OCI-LY3 (cell line): ENCODE data around the gene IL22.

Experiments
- H2AFZ ChIP-seq: fragments of 200-600, 300-600 bp; shearing (Covaris generic); 2 replicates; pipeline ENCODE4 v1.6.0; 2014; ENCODE audit warnings: antibody characterized with exemption, low read depth, low read length
- H3K27ac ChIP-seq: fragments of 200-600, 300-600 bp; sonication (generic); 2 replicates; pipeline ENCODE4 v1.5.1; 2014; ENCODE audit warnings: mild to moderate bottlenecking, low read length, moderate library complexity, mixed read lengths
- H3K27me3 ChIP-seq: fragments of 200-600, 300-600 bp; sonication (generic); 2 replicates; pipeline ENCODE4 v1.6.1; 2014; ENCODE audit warnings: low read depth, low read length, mixed read lengths
- H3K36me3 ChIP-seq: fragments of 200-600, 300-600 bp; sonication (generic); replicated peaks from 2 replicates; pipeline ENCODE3; 2014; ENCODE audit warnings: low read depth, low read length, mixed read lengths
- H3K4me1 ChIP-seq: fragments of 300-600, 200-600 bp; sonication (generic); 2 replicates; pipeline ENCODE4 v1.6.1; 2014; ENCODE audit warnings: low read length, mixed read lengths
- H3K4me2 ChIP-seq: fragments of 200-600, 300-600 bp; sonication (generic); 2 replicates; pipeline ENCODE4 v1.6.1; 2014; ENCODE audit warnings: low read length, mixed read lengths
- H3K4me3 ChIP-seq: fragments of 300-600, 200-600 bp; sonication (generic); 2 replicates; pipeline ENCODE4 v1.5.1; 2014; ENCODE audit warnings: antibody characterized with exemption, mild to moderate bottlenecking, low read length, moderate library complexity
- H3K79me2 ChIP-seq: fragments of 300-600, 200-600 bp; shearing (Covaris generic); 2 replicates; pipeline ENCODE4 v1.6.1; 2014; ENCODE audit warnings: mild to moderate bottlenecking, low read length, mixed read lengths
- H3K9ac ChIP-seq: fragments of 300-600, 200-600 bp; shearing (Covaris generic); 2 replicates; pipeline ENCODE4 v1.6.0; 2014; ENCODE audit warnings: mild to moderate bottlenecking, low read length, moderate library complexity
- H3K9me3 ChIP-seq: fragments of 200-600, 300-600 bp; shearing (Covaris generic); 2 replicates; pipeline ENCODE4 v1.6.1; 2014; ENCODE audit warnings: low read length, mixed read lengths; ENCODE audit not compliant: insufficient read depth
- H4K20me1 ChIP-seq: fragments of 200-600, 300-600 bp; sonication (generic); 2 replicates; pipeline ENCODE4 v1.6.1; 2016; ENCODE audit warnings: low read length, mixed read lengths; ENCODE audit not compliant: insufficient read depth
- EZH2phosphoT487 ChIP-seq: fragments of 200-600 bp; shearing (Covaris generic); IDR thresholded peaks from 2 replicates; pipeline ENCODE4 v1.6.1; 2018; ENCODE audit warnings: antibody characterized with exemption, mixed run types, low read depth
- TF ChIP-seq, protein P1 (sequence below): fragments of 200-600, 300-600 bp; sonication (generic); IDR thresholded peaks from 2 replicates; pipeline ENCODE4 v1.5.1; 2014; ENCODE audit warnings: antibody characterized with exemption, low read length, low read depth

Gene IL22

DNA sequence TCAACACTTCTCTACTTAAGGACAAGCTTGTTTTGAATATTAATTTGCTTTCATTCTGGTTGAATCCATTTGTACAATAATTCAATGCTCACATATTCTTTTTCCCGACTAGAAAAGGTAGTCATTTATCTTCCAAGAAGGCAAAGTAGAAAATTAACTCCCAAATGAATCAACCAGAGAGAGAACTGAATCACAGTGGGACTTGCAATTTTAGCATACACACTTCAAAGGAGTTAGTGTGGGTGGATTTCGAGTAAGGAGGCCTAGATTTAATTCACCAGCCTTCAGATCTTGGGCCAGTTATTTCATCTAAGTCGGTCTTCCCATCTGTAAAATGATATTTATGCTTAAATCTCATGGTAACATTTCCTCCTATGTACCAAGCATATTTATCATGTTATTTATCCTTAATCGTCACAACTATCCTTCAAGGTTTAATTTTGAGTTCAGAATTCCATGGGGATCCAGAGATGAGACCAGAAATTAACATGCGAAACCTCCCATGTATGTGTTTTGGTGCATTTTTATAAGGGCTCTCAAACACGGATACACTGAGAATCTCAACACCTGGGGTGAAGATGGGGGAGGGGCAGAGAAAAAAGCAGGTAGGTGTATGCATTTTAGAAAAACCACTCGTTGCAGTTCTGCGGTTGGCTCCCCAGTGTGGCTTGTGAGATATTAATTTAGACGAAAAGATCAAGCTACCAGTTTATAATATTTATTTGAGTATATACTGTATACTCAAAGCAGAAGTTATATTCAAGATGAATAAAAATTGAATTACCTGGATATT lies 38.9 kb upstream of the IL22 start:
- Histone ChIP-seq H3K79me2 (no peaks in the 10 kb centered on the region), H3K27me3 (no peaks in the 10 kb centered on the region), H2AFZ (no peak overlapping the region), H3K9ac (no peak overlapping the region), H3K27ac (no peak overlapping the region), H3K4me3 (no peak overlapping the region), H4K20me1 (no peaks in the 10 kb centered on the region), H3K9me3 (no peaks in the 10 kb centered on the region), H3K36me3 (no peaks in the 10 kb centered on the region), H3K4me2 (no peak overlapping the region), H3K4me1 (peaks cover 13% of the 10 kb centered on the region)
- no peak for TF ChIP-seq EZH2phosphoT487
- TF ChIP-seq, protein P1, sequence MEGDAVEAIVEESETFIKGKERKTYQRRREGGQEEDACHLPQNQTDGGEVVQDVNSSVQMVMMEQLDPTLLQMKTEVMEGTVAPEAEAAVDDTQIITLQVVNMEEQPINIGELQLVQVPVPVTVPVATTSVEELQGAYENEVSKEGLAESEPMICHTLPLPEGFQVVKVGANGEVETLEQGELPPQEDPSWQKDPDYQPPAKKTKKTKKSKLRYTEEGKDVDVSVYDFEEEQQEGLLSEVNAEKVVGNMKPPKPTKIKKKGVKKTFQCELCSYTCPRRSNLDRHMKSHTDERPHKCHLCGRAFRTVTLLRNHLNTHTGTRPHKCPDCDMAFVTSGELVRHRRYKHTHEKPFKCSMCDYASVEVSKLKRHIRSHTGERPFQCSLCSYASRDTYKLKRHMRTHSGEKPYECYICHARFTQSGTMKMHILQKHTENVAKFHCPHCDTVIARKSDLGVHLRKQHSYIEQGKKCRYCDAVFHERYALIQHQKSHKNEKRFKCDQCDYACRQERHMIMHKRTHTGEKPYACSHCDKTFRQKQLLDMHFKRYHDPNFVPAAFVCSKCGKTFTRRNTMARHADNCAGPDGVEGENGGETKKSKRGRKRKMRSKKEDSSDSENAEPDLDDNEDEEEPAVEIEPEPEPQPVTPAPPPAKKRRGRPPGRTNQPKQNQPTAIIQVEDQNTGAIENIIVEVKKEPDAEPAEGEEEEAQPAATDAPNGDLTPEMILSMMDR, result no peak

DNA sequence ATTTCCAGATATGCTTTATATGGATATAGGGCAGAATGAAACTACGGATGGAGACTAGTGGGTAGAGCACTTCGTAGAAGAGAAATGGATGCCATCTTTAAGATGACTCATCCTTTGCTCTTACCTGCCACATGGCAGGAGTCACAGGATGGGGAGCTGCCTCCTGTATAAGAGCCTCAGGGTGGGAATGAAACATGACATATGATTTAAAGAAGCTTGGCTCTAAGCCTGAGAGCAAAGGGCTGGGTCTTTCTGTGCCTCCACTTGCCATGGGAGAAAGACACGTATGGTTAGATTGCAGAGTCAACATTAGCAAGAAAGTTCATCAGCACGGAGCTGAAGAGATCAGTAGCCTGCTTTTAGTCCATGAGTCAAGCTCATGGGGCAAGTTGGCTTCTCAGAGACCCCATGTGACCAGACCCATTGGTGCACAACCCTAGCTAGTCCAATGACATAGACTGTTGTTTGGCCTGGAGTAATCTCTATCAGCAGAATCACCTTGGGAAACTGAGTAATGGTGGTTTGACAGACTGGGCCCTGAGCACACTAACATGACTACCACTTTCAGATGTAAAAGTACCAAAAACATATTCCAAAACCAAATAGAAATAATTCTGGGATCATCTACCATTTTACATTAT lies 38.1 kb upstream of the IL22 start:
- TF ChIP-seq EZH2phosphoT487, result no peak
- TF ChIP-seq, protein P1, result no peak
- Histone ChIP-seq H3K27ac (no peak overlapping the region), H2AFZ (no peak overlapping the region), H3K9me3 (no peaks in the 10 kb centered on the region), H3K79me2 (no peaks in the 10 kb centered on the region), H3K4me2 (no peak overlapping the region), H3K4me1 (peaks cover 13% of the 10 kb centered on the region), H3K27me3 (no peaks in the 10 kb centered on the region), H3K4me3 (no peak overlapping the region), H3K9ac (no peak overlapping the region), H3K36me3 (no peaks in the 10 kb centered on the region), H4K20me1 (no peaks in the 10 kb centered on the region)

DNA sequence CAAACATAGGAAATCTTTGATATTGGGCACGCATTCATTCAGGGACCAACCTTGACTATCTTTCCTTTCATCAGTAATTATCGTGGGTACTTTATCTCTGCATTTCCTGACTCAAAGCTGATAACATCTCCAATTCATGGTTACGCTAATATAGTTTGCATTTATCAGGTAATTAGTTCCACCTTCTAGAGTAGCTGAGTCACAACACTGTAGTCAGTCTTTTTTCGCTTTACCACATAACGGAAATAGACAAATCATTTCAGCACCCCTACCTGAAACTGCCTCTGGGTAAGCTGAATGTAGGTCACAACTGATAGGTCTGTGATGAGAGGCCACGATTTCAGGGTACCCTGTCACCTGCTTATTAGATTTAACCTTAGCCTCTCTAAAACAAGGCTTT lies 36.7 kb upstream of the IL22 start:
- H2AFZ ChIP-seq, result no peak overlapping the region
- no peaks in the 10 kb centered on the region for H3K36me3 ChIP-seq
- no peaks in the 10 kb centered on the region for H3K79me2 ChIP-seq
- H3K4me1 ChIP-seq, result peaks cover 13% of the 10 kb centered on the region
- peak overlapping the region; percentile 10 for H3K4me3 ChIP-seq
- H4K20me1 ChIP-seq, result no peaks in the 10 kb centered on the region
- no peaks in the 10 kb centered on the region for H3K9me3 ChIP-seq
- no peak for TF ChIP-seq EZH2phosphoT487
- TF ChIP-seq, protein P1, result no peak
- H3K27me3 ChIP-seq, result peaks cover 2% of the 10 kb centered on the region
- H3K4me2 ChIP-seq, result peak overlapping the region; percentile 60
- H3K27ac ChIP-seq, result no peak overlapping the region
- no peak overlapping the region for H3K9ac ChIP-seq

DNA sequence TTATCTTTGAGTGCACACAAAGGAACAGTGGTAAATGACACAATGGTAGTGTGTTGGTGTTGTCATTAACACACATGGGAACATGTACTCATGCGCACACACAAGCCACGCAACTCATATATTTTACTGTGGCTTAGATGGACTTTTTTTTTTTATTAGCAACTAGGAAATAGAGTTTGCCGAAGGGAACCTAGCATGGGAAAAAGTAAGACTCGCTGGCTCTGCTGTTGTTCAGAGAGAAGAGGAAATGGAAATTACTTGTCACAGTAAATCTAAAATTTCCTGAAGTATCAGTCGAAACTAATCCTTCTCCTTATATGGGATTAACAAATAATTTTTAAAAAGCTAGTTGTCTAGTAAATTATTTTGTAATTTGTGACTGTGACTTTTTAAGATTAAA lies 33.7 kb upstream of the IL22 start:
- Histone ChIP-seq H3K9me3 (no peaks in the 10 kb centered on the region), H3K4me3 (no peak overlapping the region), H4K20me1 (no peaks in the 10 kb centered on the region), H2AFZ (no peak overlapping the region), H3K4me1 (peaks cover 20% of the 10 kb centered on the region), H3K36me3 (no peaks in the 10 kb centered on the region), H3K79me2 (no peaks in the 10 kb centered on the region), H3K27ac (no peak overlapping the region), H3K4me2 (no peak overlapping the region), H3K9ac (no peak overlapping the region), H3K27me3 (peaks cover 4% of the 10 kb centered on the region)
- TF ChIP-seq, protein P1, result no peak
- no peak for TF ChIP-seq EZH2phosphoT487
